Keratinocyte (primary cell): ENCODE data around the gene PARD3B. TPM values are rescaled to one million over a fixed set of nuclear protein-coding genes. Genes with fewer than 3 reads are reported as not detected.

ENCODE experiments used
- DNase-seq: peaks from one replicate; pipeline ENCODE4 v3.0.0-alpha.2; 2011; ENCODE audit warnings: low read depth, missing footprints, low spot score
- FAIRE-seq: peaks from 2 replicates; lab custom pipeline; 2011; peaks lifted over from hg19 to GRCh38; lab: Jason Lieb, UNC
- H2AFZ ChIP-seq: 2 replicates; pipeline ENCODE4 v1.6.0; 2012; ENCODE audit warnings: low read length, control low read depth, inconsistent platforms; ENCODE audit not compliant: control insufficient read depth
- H3K27ac ChIP-seq: 2 replicates; pipeline ENCODE4 v1.5.1; 2011; ENCODE audit warnings: low read length; ENCODE audit not compliant: control insufficient read depth, insufficient read depth
- H3K27me3 ChIP-seq: 3 replicates; pipeline ENCODE4 v1.6.0; 2011; ENCODE audit warnings: low read length; ENCODE audit not compliant: control insufficient read depth, insufficient read depth; ENCODE audit errors: extremely low read depth
- H3K36me3 ChIP-seq, 2 experiments: 2 replicates in 1 of 2; 3 replicates in 1 of 2; pipeline ENCODE4 v1.5.1; 2011; ENCODE audit warnings: low read length in 2 of 2, mild to moderate bottlenecking in 1 of 2; ENCODE audit not compliant: control insufficient read depth in 2 of 2, insufficient read depth in 2 of 2; ENCODE audit errors: extremely low read depth in 1 of 2
- H3K4me1 ChIP-seq: 3 replicates; pipeline ENCODE4 v1.5.1; 2011; ENCODE audit warnings: low read length; ENCODE audit not compliant: control insufficient read depth, insufficient read depth; ENCODE audit errors: extremely low read depth
- H3K4me2 ChIP-seq: 3 replicates; pipeline ENCODE4 v1.6.0; 2011; ENCODE audit warnings: low read depth, low read length; ENCODE audit not compliant: control insufficient read depth, insufficient read depth; ENCODE audit errors: extremely low read depth
- H3K4me3 ChIP-seq, 3 experiments: fragments of 200-600 bp in 1 of 3; sonication (generic) in 1 of 3; 2 replicates in 2 of 3; 3 replicates in 1 of 3; pipeline ENCODE4 v1.5.1; 2011 to 2016; ENCODE audit warnings: low read length in 3 of 3, mild to moderate bottlenecking in 3 of 3, control low read depth in 2 of 3, inconsistent platforms in 1 of 3, low read depth in 1 of 3, mixed read lengths in 1 of 3, mixed run types in 1 of 3, moderate library complexity in 1 of 3; ENCODE audit not compliant: control insufficient read depth in 2 of 3, insufficient read depth in 2 of 3; ENCODE audit errors: extremely low read depth in 1 of 3
- H3K79me2 ChIP-seq: 2 replicates; pipeline ENCODE4 v1.6.0; 2012; ENCODE audit warnings: low read length; ENCODE audit not compliant: control insufficient read depth, insufficient read depth
- H3K9ac ChIP-seq: 3 replicates; pipeline ENCODE4 v1.6.0; 2011; ENCODE audit warnings: low read length; ENCODE audit not compliant: control insufficient read depth, insufficient read depth; ENCODE audit errors: extremely low read depth
- H3K9me1 ChIP-seq: 3 replicates; pipeline ENCODE4 v1.6.0; 2011; ENCODE audit warnings: low read length; ENCODE audit not compliant: control insufficient read depth, insufficient read depth; ENCODE audit errors: extremely low read depth
- H3K9me3 ChIP-seq: 2 replicates; pipeline ENCODE4 v1.5.1; 2012; ENCODE audit warnings: low read depth, low read length; ENCODE audit not compliant: control insufficient read depth
- H4K20me1 ChIP-seq: 3 replicates; pipeline ENCODE4 v1.6.0; 2011; ENCODE audit warnings: low read length; ENCODE audit not compliant: control insufficient read depth, insufficient read depth; ENCODE audit errors: extremely low read depth
- EZH2 ChIP-seq: IDR thresholded peaks from one replicate; pipeline ENCODE4 v1.6.1; 2012; ENCODE audit warnings: inconsistent platforms, mild to moderate bottlenecking, low read length, moderate library complexity
- dilution Hi-C: fragments of 300-500 bp; cut with MboI; formaldehyde crosslinking; loops from one replicate; pipeline ENCODE4 v1.7.0; 2020; ENCODE audit warnings: low sequenced_read_pairs; ENCODE audit not compliant: extremely low pct_ligation_motif_present
- polyA plus RNA-seq, 5 experiments: library from polyadenylated mRNA; depleted of rRNA in 3 of 5; stranded (reverse) in 3 of 5; stranded (forward) in 1 of 5; unstranded in 1 of 5; fragments of >200 nt; gene quantifications; 1 replicate in 1 of 5; 2 replicates in 3 of 5; 3 replicates in 1 of 5; pipeline versions ENCODE4 v1.2.1 to v1.2.3, GENCODE V29; 2011 to 2012; ENCODE audit warnings: missing spikeins in 2 of 5, low read depth in 1 of 5, low replicate concordance in 1 of 5
- TF ChIP-seq, protein P1 (sequence below), 3 experiments: IDR thresholded peaks in 1 of 3; conservative IDR thresholded peaks in 1 of 3; optimal IDR thresholded peaks in 1 of 3; 2 replicates in 2 of 3; 3 replicates in 1 of 3; pipeline versions ENCODE3 to v1.5.1; 2011; ENCODE audit warnings: low read length in 3 of 3, mild to moderate bottlenecking in 3 of 3, moderate library complexity in 2 of 3, control low read depth in 1 of 3, inconsistent platforms in 1 of 3; ENCODE audit not compliant: insufficient read depth in 2 of 3; ENCODE audit errors: extremely low read depth in 1 of 3

PARD3B gene
- polyA plus RNA-seq, 1 donor (not counting 4 experiments of a cell fraction or from before 2014, with no cell fraction given), result 1.2 TPM

DNA sequence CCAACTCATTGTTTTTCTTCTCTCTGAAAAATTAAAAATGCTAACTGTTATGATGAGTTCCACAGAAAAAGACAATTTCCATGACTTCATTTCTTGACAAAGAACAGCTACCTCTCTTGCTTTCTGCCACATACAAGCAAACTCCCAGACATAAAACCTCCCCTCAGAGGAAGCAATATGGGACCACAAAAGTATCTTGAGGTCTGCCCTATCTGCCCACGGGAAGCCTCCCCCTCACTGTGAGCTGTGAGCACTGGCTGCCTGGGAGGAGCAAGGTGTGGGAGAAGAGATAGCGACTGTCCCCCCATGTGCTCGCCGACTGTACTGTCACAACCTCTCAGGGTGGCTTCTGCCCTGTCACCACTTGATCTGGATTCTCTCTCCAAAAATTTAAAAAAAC lies 1067.4 kb downstream of the PARD3B start:
- TF ChIP-seq, protein P1, sequence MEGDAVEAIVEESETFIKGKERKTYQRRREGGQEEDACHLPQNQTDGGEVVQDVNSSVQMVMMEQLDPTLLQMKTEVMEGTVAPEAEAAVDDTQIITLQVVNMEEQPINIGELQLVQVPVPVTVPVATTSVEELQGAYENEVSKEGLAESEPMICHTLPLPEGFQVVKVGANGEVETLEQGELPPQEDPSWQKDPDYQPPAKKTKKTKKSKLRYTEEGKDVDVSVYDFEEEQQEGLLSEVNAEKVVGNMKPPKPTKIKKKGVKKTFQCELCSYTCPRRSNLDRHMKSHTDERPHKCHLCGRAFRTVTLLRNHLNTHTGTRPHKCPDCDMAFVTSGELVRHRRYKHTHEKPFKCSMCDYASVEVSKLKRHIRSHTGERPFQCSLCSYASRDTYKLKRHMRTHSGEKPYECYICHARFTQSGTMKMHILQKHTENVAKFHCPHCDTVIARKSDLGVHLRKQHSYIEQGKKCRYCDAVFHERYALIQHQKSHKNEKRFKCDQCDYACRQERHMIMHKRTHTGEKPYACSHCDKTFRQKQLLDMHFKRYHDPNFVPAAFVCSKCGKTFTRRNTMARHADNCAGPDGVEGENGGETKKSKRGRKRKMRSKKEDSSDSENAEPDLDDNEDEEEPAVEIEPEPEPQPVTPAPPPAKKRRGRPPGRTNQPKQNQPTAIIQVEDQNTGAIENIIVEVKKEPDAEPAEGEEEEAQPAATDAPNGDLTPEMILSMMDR (optimal IDR thresholded peaks at IDR 0.05 in 1 of 3, IDR thresholded peaks at IDR 0.05 in 1 of 3, conservative IDR thresholded peaks at IDR 0.05 in 1 of 3; ENCODE audit: extremely low read depth in 1 of 3, insufficient read depth in 2 of 3, low read length in 3 of 3), result no peak
- TF ChIP-seq EZH2, result no peak
- Histone ChIP-seq H3K27ac (no peak overlapping the region), H3K27me3 (no peaks in the 10 kb centered on the region), H3K4me3 (no peak overlapping the region), H3K4me2 (no peak overlapping the region), H3K9me3 (no peaks in the 10 kb centered on the region), H4K20me1 (no peaks in the 10 kb centered on the region), H3K4me1 (no peaks in the 10 kb centered on the region), H3K36me3 (no peaks in the 10 kb centered on the region), H3K9me1 (no peaks in the 10 kb centered on the region), H2AFZ (no peak overlapping the region), H3K79me2 (no peaks in the 10 kb centered on the region), H3K9ac (no peak overlapping the region)
- dilution Hi-C loops, result no loop called here
- FAIRE-seq (no peak), DNase-seq (no peak)

DNA sequence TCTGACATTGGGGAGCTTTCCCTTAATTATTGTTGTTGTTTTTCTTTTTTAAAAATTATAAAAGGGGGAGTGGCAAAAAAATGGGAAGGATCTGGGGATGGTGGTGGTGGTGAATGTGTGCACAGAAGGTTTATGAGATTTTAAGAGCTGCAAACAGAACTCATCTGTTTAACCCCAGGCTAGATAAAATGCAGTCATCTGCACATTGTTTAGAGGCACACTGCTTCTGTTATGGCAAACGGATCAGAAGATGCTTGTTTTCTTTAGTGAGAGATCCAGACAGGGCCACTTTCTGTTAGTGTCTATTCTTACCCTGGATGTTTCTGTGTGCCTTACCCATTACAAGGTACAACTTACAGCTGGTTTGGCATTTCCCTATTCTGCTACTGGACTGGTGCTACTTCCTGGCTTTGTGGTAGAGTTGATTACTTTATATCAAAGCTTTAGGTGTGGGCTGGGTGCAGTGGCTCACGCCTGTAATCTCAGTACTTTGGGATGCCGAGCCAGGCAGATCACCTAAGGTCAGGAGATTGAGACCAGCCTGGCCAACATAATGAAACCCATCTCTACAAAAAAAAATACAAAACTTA lies 1068.8 kb downstream of the PARD3B start:
- Histone ChIP-seq H3K9ac (no peak overlapping the region), H3K9me3 (no peaks in the 10 kb centered on the region), H3K79me2 (no peaks in the 10 kb centered on the region), H2AFZ (no peak overlapping the region), H3K9me1 (no peaks in the 10 kb centered on the region), H3K4me1 (no peaks in the 10 kb centered on the region), H4K20me1 (no peaks in the 10 kb centered on the region), H3K4me2 (no peak overlapping the region), H3K36me3 (no peaks in the 10 kb centered on the region), H3K27ac (no peak overlapping the region), H3K27me3 (no peaks in the 10 kb centered on the region), H3K4me3 (no peak overlapping the region)
- TF ChIP-seq, protein P1 (optimal IDR thresholded peaks at IDR 0.05 in 1 of 3, IDR thresholded peaks at IDR 0.05 in 1 of 3, conservative IDR thresholded peaks at IDR 0.05 in 1 of 3; ENCODE audit: extremely low read depth in 1 of 3, insufficient read depth in 2 of 3, low read length in 3 of 3), result no peak
- TF ChIP-seq EZH2, result no peak
- DNase-seq (no peak), FAIRE-seq (no peak)
- dilution Hi-C loops, result no loop called here
